OCI-LY7 (cell line): Measurements from ENCODE around the gene SLF1. TPM values are rescaled to one million over a fixed set of nuclear protein-coding genes. Genes with fewer than 3 reads are reported as not detected.

Experiments
- BruUV-seq: library from RNA; stranded (reverse); fragments of 400-500 nt; replicated peaks from 2 replicates; lab custom pipeline; 2021; lab: Mats Ljungman, UMichigan
- CTCF ChIA-PET: fragments of 300-600 bp; sonication (Branson Sonifier 250); formaldehyde crosslinking; loops from one replicate; lab custom pipeline; 2022; ENCODE audit warnings: antibody characterized with exemption; ENCODE audit not compliant: unreplicated experiment; lab: Charles Lee
- POLR2A ChIA-PET: fragments of 300-600 bp; sonication (Branson Sonifier 250); formaldehyde crosslinking; loops from one replicate; lab custom pipeline; 2022; ENCODE audit warnings: antibody characterized with exemption; lab: Charles Lee
- DNase-seq: peaks from one replicate; pipeline ENCODE4 v3.0.0-alpha.2; 2015; ENCODE audit warnings: low spot score
- H2AFZ ChIP-seq: fragments of 200-600 bp; sonication (generic), shearing (Covaris generic); 2 replicates; pipeline ENCODE4 v1.6.1; 2014; ENCODE audit warnings: mild to moderate bottlenecking, antibody characterized with exemption, low read length, moderate library complexity
- H3K27ac ChIP-seq: fragments of 200-600 bp; sonication (generic); 2 replicates; pipeline ENCODE4 v1.5.1; 2014; ENCODE audit warnings: mixed run types, low read depth, mild to moderate bottlenecking, moderate library complexity, low read length, inconsistent platforms; ENCODE audit not compliant: poor library complexity, severe bottlenecking
- H3K36me3 ChIP-seq: fragments of 200-600 bp; sonication (generic); 2 replicates; pipeline ENCODE4 v1.6.1; 2014; ENCODE audit warnings: mild to moderate bottlenecking, antibody characterized with exemption, low read length, moderate library complexity, mixed read lengths; ENCODE audit not compliant: insufficient read depth
- H3K4me1 ChIP-seq: fragments of 200-600 bp; sonication (generic); 2 replicates; pipeline ENCODE4 v1.5.1; 2014; ENCODE audit warnings: mild to moderate bottlenecking, low read length; ENCODE audit not compliant: insufficient read depth, poor library complexity, severe bottlenecking
- H3K4me2 ChIP-seq: fragments of 200-600 bp; sonication (generic); 2 replicates; pipeline ENCODE4 v1.6.1; 2014; ENCODE audit warnings: mild to moderate bottlenecking, low read length
- H3K4me3 ChIP-seq: fragments of 200-600 bp; sonication (generic); 2 replicates; pipeline ENCODE4 v1.5.1; 2014; ENCODE audit warnings: mild to moderate bottlenecking, low read depth, low read length; ENCODE audit not compliant: poor library complexity, severe bottlenecking
- H3K79me2 ChIP-seq: fragments of 200-600 bp; sonication (generic); 2 replicates; pipeline ENCODE4 v1.6.1; 2016; ENCODE audit warnings: low read depth, mild to moderate bottlenecking, low read length, moderate library complexity, mixed read lengths; ENCODE audit not compliant: insufficient read depth
- H3K9me2 ChIP-seq: fragments of 200-600 bp; sonication (generic); 2 replicates; pipeline ENCODE4 v1.6.1; 2016; ENCODE audit warnings: mild to moderate bottlenecking, low read length, mixed read lengths; ENCODE audit not compliant: insufficient read depth
- H3K9me3 ChIP-seq: fragments of 200-600 bp; sonication (generic); 2 replicates; pipeline ENCODE4 v1.6.1; 2014; ENCODE audit warnings: mild to moderate bottlenecking, mixed run types, low read length, mixed read lengths
- H4K20me1 ChIP-seq: fragments of 200-600 bp; sonication (generic); 2 replicates; pipeline ENCODE4 v1.6.1; 2014; ENCODE audit warnings: mild to moderate bottlenecking, antibody characterized with exemption, low read length, moderate library complexity, mixed read lengths; ENCODE audit not compliant: insufficient read depth
- EZH2phosphoT487 ChIP-seq: fragments of 200-600 bp; sonication (generic); IDR thresholded peaks from 2 replicates; pipeline ENCODE4 v1.6.1; 2018; ENCODE audit warnings: low read depth, borderline replicate concordance, mild to moderate bottlenecking, mixed run types, antibody characterized with exemption, low read length, moderate library complexity, mixed read lengths
- intact Hi-C: fragments of 100-400 bp; cut with micrococcal nuclease; formaldehyde crosslinking; loops from one replicate; pipeline ENCODE4 v1.10.0; 2022; ENCODE audit not compliant: unreplicated experiment
- total RNA-seq, 2 experiments: library from RNA; depleted of rRNA in 1 of 2; stranded (reverse); fragments of >200 nt in 1 of 2; shearing (Covaris generic) in 1 of 2; gene quantifications; 2 replicates each; pipeline ENCODE4 v1.2.3, GENCODE V29; 2014 to 2022
- TF ChIP-seq, protein P1 (sequence below): fragments of 200-600 bp; sonication (generic); conservative IDR thresholded peaks from 2 replicates; pipeline ENCODE4 v1.5.1; 2014; ENCODE audit warnings: mild to moderate bottlenecking, antibody characterized with exemption, low read length, moderate library complexity, mixed read lengths

Gene SLF1
- total RNA-seq, 2 experiments from 2014 or later = 16.0 to 20.9 TPM

DNA sequence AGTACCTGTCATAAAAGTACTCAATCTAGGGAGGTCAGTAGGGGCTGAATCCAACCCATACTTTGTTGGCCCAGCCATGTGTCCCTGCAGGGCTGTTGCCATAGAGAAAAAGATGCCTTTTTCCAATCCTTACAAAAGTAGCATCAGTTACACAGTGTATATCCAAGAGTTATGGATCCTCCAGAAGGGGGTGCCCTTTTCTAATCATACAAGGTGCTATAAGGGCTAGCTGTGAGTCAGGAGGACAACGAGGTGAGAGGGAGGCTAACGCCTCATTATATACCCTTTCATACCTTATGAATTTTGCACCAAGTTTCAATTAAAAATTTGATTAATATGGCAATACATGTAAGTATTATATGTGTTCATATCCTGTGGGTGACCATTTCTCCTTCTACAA, 4.9 kb upstream of the SLF1 start:
- no peak for TF ChIP-seq EZH2phosphoT487
- TF ChIP-seq, protein P1, sequence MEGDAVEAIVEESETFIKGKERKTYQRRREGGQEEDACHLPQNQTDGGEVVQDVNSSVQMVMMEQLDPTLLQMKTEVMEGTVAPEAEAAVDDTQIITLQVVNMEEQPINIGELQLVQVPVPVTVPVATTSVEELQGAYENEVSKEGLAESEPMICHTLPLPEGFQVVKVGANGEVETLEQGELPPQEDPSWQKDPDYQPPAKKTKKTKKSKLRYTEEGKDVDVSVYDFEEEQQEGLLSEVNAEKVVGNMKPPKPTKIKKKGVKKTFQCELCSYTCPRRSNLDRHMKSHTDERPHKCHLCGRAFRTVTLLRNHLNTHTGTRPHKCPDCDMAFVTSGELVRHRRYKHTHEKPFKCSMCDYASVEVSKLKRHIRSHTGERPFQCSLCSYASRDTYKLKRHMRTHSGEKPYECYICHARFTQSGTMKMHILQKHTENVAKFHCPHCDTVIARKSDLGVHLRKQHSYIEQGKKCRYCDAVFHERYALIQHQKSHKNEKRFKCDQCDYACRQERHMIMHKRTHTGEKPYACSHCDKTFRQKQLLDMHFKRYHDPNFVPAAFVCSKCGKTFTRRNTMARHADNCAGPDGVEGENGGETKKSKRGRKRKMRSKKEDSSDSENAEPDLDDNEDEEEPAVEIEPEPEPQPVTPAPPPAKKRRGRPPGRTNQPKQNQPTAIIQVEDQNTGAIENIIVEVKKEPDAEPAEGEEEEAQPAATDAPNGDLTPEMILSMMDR = peak; percentile 70
- Histone ChIP-seq H3K79me2 (peaks cover 6% of the 10 kb centered on the region; the same call in 1 of the 2 replicates), H3K4me1 (peaks cover 8% of the 10 kb centered on the region), H3K9me2 (no peaks in the 10 kb centered on the region), H4K20me1 (no peaks in the 10 kb centered on the region), H3K4me2 (no peak overlapping the region), H3K36me3 (no peaks in the 10 kb centered on the region), H3K9me3 (no peaks in the 10 kb centered on the region), H3K27ac (no peak overlapping the region), H2AFZ (no peak overlapping the region), H3K4me3 (no peak overlapping the region)
- intact Hi-C loops = loop anchor here (5.0 kb wide), 1 partner anchor 119 kb away; no protein-coding TSS in a partner anchor
- no TSS peak for BruUV-seq
- POLR2A ChIA-PET = no interaction called here
- DNase-seq = peak; percentile 44
- CTCF ChIA-PET = no interaction called here

DNA sequence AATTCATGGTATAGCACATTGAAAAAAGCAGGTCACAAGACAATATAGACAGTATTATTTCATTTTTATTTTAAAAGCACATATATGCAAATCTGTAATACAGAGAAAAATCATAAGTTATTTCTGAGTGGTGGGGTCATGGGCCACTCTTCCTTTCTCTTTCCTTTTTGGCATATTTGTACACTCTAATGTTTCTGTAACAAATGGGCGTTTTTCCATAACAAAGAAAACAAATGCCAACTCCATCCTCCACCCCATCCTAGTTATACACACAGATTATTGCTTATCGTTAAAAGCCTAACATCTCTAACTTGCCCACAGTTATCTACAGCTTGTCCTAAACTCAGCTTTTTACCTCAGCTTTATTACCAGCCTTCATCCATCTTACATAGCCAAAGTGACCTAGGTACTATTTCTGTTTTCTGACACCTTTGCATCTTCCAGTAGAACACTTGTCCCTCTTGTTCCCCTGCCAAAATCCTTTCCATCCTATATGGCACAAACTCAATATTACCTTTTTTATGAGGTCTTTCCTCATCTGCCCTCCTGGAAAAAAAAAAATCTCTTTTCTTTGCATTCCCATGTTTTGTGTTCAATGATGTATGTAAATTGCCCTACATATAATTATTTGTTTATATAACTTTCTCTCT, 4.2 kb upstream of the SLF1 start:
- no peak overlapping the region for H3K27ac ChIP-seq
- intact Hi-C loops = loop anchor here (5.0 kb wide), 1 partner anchor 118 kb away; no protein-coding TSS in a partner anchor
- H2AFZ ChIP-seq = no peak overlapping the region
- CTCF ChIA-PET = no interaction called here
- no peak overlapping the region for H3K4me2 ChIP-seq
- TF ChIP-seq, protein P1 = no peak
- TF ChIP-seq EZH2phosphoT487 = no peak
- no peak for DNase-seq
- 0 out of 2 replicates have a peak, but pooled peaks cover 5% of the 10 kb centered on the region for H4K20me1 ChIP-seq
- POLR2A ChIA-PET = no interaction called here
- H3K36me3 ChIP-seq = no peaks in the 10 kb centered on the region
- peaks cover 10% of the 10 kb centered on the region for H3K79me2 ChIP-seq
- H3K9me3 ChIP-seq = no peaks in the 10 kb centered on the region
- peaks cover 9% of the 10 kb centered on the region for H3K4me1 ChIP-seq
- H3K4me3 ChIP-seq = no peak overlapping the region
- H3K9me2 ChIP-seq = no peaks in the 10 kb centered on the region
- no TSS peak for BruUV-seq

DNA sequence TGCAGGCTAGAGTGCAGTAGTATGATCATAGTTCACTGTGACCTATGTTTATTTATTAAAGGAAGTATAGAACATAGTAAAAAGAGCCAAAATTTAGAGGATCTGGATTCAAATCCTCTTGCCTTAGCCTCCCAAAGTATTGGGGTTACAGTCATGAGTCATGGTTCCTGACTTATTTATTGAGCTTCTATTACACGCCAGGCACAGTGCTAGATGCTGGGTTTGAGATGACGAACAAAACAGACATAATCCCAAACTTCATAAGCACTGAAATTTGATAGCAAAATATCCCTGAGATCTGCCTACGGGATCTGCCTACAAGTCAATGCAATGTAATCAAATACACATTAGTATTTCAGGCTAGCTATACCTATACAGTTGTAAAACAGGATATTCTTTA, 2.6 kb upstream of the SLF1 start:
- DNase-seq = no peak

More for the DNA sequence above, 2.6 kb upstream of the SLF1 start:
- H2AFZ ChIP-seq = no peak overlapping the region
- intact Hi-C loops = loop anchor here (5.0 kb wide), 2 partner anchors 86 to 176 kb away; no protein-coding TSS in a partner anchor
- 0 out of 2 replicates have a peak, but pooled peaks cover 10% of the 10 kb centered on the region for H4K20me1 ChIP-seq
- H3K79me2 ChIP-seq = peaks cover 26% of the 10 kb centered on the region
- no peaks in the 10 kb centered on the region for H3K36me3 ChIP-seq
- no peaks in the 10 kb centered on the region for H3K9me2 ChIP-seq
- TF ChIP-seq, protein P1 = no peak
- TF ChIP-seq EZH2phosphoT487 = no peak
- ChIA-PET CTCF (no interaction called here), POLR2A (interaction anchor here (0.5 kb wide), 1 partner anchor 106 kb away, joined by 3 read pairs; no protein-coding TSS in a partner anchor)
- no peak overlapping the region for H3K4me2 ChIP-seq
- peaks cover 25% of the 10 kb centered on the region for H3K4me1 ChIP-seq
- H3K27ac ChIP-seq = no peak overlapping the region
- no peak overlapping the region for H3K4me3 ChIP-seq
- H3K9me3 ChIP-seq = no peaks in the 10 kb centered on the region
- no TSS peak for BruUV-seq
